Hepatic stellate cell (primary cell): Measurements from ENCODE around the gene SCCPDH.
"Not testable (repeated sequence)": the region's sequence is repeated elsewhere in the genome, so short reads cannot be mapped to it uniquely, and the experiment has no call there.

Source experiments
- DNase-seq: peaks from one replicate; pipeline ENCODE4 v3.0.0; 2011; ENCODE audit warnings: low spot score

The SCCPDH gene

GRCh38 chr1:246708166-246708565 lies 16.0 kb upstream of the SCCPDH start:
- no peak for DNase-seq

GRCh38 chr1:246709196-246709595 lies 15.0 kb upstream of the SCCPDH start:
- no peak for DNase-seq

GRCh38 chr1:246709835-246710234 lies 14.4 kb upstream of the SCCPDH start:
- DNase-seq, result no peak

- DNase-seq, result no peak
These were observed 12.6 kb upstream of the SCCPDH start for GRCh38 chr1:246711548-246712003.

GRCh38 chr1:246712428-246712827 lies 11.8 kb upstream of the SCCPDH start:
- DNase-seq, result not testable (repeated sequence)

- not testable (repeated sequence) for DNase-seq
These were observed 4.8 kb upstream of the SCCPDH start for GRCh38 chr1:246719361-246719760.

GRCh38 chr1:246720814-246721213 lies 3.4 kb upstream of the SCCPDH start:
- not testable (repeated sequence) for DNase-seq

GRCh38 chr1:246722720-246723119 lies 1.5 kb upstream of the SCCPDH start:
- no peak for DNase-seq

- no peak for DNase-seq
These were observed 504 bp downstream of the SCCPDH start for GRCh38 chr1:246724731-246725095.

- DNase-seq, result no peak
These were observed 982 bp downstream of the SCCPDH start for GRCh38 chr1:246725191-246725590.

- no peak for DNase-seq
These were observed 2.1 kb downstream of the SCCPDH start for GRCh38 chr1:246726255-246726679.

- DNase-seq, result no peak
These were observed 2.7 kb downstream of the SCCPDH start for GRCh38 chr1:246726881-246727280.

- no peak for DNase-seq
These were observed 3.4 kb downstream of the SCCPDH start for GRCh38 chr1:246727594-246727993.

- no peak for DNase-seq
These were observed 4.1 kb downstream of the SCCPDH start for GRCh38 chr1:246728311-246728710.

- DNase-seq, result not testable (repeated sequence)
These were observed 4.8 kb downstream of the SCCPDH start for GRCh38 chr1:246729040-246729439.

GRCh38 chr1:246730839-246731238 lies 6.6 kb downstream of the SCCPDH start:
- no peak for DNase-seq

GRCh38 chr1:246731873-246732272 lies 7.7 kb downstream of the SCCPDH start:
- DNase-seq, result not testable (repeated sequence)

- no peak for DNase-seq
These were observed 9.5 kb downstream of the SCCPDH start for GRCh38 chr1:246733704-246734103.

- DNase-seq, result no peak
These were observed 10.7 kb downstream of the SCCPDH start for GRCh38 chr1:246734866-246735265.

GRCh38 chr1:246735735-246736134 lies 11.5 kb downstream of the SCCPDH start:
- no peak for DNase-seq

- DNase-seq, result no peak
These were observed 18.2 kb downstream of the SCCPDH start for GRCh38 chr1:246742396-246742795.

GRCh38 chr1:246746155-246746554 lies 21.9 kb downstream of the SCCPDH start:
- not testable (repeated sequence) for DNase-seq

- DNase-seq, result no peak
These were observed 23.8 kb downstream of the SCCPDH start for GRCh38 chr1:246748006-246748405.

- no peak for DNase-seq
These were observed 24.7 kb downstream of the SCCPDH start for GRCh38 chr1:246748867-246749266.

GRCh38 chr1:246750752-246751151 lies 26.5 kb downstream of the SCCPDH start:
- no peak for DNase-seq
